Measurements from ENCODE around the gene VPS9D1. TPM values are rescaled to one million over a fixed set of nuclear protein-coding genes. Genes with fewer than 3 reads are reported as not detected.
"Not testable (repeated sequence)": the region's sequence is repeated elsewhere in the genome, so short reads cannot be mapped to it uniquely, and the experiment has no call there.

VPS9D1 gene
- total RNA-seq, 1 experiment from 2014 or later, result 4.7 TPM

DNA sequence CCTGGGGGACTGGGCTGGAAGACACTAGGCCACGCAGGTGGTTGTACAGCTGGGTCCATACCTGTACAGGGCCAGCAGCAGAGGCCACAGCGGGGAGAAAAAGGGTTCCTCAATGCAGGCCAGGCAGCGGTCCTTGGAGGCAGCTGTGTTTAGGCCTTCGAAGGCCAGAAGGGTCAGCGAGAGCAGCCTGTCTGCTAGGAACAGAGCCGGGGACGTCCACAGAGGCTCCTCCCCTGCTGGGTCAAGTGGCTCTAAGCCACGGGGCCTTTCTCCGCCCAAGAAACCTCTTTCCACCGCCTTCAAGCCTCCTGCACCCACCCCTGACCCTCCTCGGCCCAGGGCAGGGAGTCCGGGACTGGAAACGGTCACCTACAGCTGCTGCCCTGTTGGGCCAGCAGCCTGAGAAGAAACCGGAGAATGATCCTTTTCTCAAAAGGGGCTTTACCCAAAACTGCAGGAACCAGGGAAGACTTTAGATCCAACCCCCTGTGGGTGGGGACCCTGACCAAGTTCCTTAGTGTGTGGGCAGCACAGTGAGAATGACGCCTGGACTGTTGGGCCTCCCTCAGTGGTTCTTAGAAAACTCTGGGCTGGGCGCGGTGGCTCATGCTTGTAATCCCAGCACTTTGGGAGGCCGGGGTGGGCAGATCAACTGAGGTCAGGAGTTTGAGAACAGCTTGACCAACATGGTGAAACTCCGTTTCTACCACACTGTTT is 10.8 kb downstream of the VPS9D1 start:
- no peak for DNase-seq (ENCODE audit: low read depth)

- DNase-seq (ENCODE audit: low read depth), result no peak
Observed at GRCh38 chr16:89709166-89709565, 11.5 kb downstream of the VPS9D1 start.

GRCh38 chr16:89708481-89708931 is 12.2 kb downstream of the VPS9D1 start:
- DNase-seq (ENCODE audit: low read depth), result no peak

GRCh38 chr16:89707695-89708094 is 13.0 kb downstream of the VPS9D1 start:
- no peak for DNase-seq (ENCODE audit: low read depth)

DNA sequence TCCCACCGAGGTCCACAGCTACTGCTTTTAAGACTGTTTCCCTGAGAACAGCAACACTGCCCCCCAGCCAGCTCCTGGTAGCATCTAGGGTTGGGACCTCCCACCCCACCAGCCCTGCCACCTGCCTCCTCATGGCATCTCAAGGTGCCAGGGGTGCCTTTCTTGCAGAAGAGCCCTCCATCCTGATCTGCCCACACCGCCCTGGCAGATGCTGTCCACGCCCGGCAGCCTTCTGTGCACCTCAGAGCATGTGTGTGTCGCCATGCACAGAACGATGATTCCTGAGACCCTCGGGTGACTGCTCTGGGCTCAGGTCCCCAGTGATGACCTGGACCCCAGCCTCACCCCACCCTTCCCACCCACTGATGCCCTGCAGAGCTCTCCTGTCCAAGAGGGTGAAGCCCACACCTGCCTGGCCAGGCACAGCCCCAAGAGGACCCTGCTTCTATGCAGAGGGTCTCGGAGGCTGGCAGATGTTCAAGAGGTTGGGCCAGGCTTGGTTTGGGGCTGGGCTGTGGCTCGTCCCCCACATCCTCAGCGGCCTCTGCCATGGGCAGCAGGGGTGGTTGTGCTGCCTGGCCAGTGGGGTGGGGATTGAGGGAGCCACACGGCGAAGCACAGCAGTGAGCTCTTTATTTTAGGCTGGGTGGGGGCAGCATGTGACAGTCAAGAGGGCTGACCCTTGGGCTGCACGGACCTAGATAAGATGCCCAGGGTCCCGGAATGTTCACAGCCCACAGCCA is 14.0 kb downstream of the VPS9D1 start:
- no peak for DNase-seq (ENCODE audit: low read depth)

DNA sequence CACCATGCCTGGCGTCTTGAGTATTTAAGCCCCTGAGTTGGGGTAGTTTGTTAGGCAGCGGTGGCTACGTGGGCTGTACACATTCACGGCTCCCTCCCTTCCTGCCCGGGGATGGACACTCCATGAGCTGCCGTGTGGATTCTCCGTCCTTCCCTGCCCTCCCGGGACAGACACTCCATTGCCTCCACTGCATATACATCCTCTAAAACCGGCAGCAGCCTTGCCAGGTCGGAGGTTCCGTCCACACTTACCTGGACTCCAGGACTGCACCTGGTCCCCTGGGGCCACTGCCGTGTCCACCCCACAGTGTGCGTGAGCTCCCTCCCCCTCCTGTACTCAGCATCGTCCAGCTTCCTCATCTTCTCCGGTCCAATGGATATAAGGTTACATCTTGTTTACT is 15.7 kb downstream of the VPS9D1 start:
- DNase-seq (ENCODE audit: low read depth), result no peak

GRCh38 chr16:89704281-89704680 is 16.4 kb downstream of the VPS9D1 start:
- no peak for DNase-seq (ENCODE audit: low read depth)

DNA sequence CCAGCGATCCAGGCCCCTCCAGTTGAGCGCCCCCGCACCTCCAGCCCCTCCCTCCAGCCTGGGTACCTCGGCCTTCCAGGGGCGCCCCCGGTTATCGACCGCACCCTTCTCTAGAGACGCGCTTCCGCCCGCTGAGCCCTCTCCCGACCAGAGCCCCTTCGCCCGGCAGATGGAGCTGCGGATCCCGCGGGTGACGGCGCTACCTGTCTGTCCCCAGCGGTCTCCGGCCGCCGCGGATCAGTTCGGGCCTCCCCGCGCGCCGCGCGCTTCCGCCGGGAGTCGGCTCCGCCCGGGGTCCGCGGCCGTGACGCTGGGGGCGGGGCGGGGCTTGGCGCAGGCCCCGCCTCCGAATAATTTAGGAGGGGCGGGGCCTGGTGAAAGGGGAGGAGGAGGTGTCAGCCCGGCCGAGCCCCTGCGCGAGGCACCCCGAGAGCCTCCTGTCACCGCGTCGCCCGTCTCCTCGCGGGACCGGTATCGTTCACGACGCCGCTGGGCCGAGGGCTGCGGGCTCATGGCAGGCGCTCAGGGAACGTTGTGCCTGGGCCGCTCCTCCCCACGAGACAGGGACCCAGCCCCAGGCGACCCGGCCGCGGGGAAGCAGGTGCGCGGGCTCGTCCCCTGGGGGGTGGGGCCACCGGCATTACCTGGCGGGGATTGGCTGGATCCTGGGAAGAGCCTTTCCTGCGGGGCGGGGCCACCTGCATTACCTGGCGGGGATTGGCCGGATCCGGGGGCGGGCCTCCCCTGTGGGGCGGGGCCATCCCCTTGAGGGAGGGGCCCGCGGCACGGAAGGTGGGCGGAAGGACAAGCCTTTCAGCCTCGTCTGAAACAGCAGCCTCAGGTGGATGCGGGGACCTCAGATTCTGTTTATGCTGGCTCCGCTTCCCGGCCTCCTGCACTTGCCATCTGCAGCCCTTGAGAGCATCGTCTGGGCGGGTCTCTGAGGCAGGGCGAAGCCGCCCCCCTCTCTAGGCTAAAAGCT is 19.0 kb downstream of the VPS9D1 start, which contains the start of gene SPATA2L:
SPATA2L (minus strand) TSS at position 281 of the 982 bp plus-strand sequence. CDS start 473 bp downstream, outside the sequence.
- DNase-seq (ENCODE audit: low read depth), result peak; percentile 93

- peak; percentile 64 for DNase-seq (ENCODE audit: low read depth)
Observed at GRCh38 chr16:89700649-89701424, 19.9 kb downstream of the VPS9D1 start.

DNA sequence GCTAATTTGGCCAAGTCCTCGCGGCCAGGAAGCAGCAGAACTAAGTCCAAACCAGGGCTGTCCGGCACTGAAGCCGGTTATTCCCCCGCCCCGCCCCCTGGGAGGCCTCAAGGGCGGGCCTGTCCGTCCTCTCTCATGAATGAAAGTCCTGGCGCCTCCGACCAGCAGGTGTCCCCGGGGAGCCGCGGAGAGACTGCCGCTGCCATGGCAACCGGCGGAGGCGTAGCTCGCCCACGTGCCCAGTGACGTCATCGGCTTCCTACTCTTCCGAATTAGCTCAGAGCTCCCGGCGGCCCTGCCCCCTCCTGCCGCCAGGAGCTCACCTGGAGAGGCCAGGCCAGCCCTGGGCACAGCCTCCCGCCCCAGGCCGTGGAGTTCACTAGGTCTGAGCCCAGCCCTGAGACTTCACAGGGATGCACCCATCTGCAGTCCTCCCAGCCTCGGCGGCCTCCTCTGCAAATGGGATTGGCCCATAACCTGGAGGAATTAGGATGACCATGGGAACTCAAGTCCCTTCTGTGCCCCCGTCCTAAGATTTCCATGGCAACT is 20.5 kb downstream of the VPS9D1 start:
- peak; percentile 98 for DNase-seq (ENCODE audit: low read depth)

GRCh38 chr16:89699629-89700099 is 21.0 kb downstream of the VPS9D1 start:
- DNase-seq (ENCODE audit: low read depth), result not testable (repeated sequence)

DNA sequence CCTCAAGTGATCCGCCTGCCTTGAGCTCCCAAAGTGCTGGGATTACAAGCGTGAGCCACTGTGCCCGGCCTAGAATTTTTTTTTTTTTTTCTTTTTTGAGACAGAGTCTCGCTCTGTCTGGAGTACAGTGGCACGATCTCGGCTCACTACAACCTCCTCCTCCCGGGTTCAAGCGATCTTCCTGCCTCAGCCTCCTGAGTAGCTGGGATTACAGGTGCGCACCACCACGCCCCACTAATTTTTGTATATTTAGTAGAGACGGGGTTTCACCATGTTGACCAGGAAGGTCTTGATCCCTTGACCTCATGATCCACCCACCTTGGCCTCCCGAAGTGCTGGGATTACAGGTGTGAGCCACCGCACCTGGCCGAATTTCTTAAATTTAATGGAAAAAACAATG is 22.0 kb downstream of the VPS9D1 start:
- not testable (repeated sequence) for DNase-seq (ENCODE audit: low read depth)

- DNase-seq (ENCODE audit: low read depth), result no peak
Observed at GRCh38 chr16:89697616-89698331, 22.9 kb downstream of the VPS9D1 start.

DNA sequence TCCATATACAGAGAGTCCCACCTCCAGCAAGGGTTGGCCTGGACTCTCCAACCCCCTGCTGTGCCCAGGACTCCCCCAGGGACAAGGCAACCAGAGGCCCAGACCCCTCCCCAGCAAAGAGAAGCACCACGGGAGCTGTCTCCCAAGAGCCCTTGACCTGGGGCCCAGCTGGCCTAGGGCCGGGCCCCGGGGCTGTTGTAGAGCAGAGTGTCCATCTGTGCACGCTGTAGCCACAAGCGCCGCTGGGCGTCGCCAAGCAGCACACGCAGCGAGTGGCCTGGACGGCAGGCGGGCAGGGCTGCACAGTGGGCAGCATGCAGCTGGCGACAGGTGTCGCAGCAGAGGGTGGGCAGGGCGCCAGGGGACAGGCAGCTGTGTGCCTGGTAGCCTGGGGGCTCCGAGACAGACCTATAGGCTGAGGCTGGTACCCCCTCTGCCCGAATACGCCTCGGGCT is 23.5 kb downstream of the VPS9D1 start:
- no peak for DNase-seq (ENCODE audit: low read depth)

DNA sequence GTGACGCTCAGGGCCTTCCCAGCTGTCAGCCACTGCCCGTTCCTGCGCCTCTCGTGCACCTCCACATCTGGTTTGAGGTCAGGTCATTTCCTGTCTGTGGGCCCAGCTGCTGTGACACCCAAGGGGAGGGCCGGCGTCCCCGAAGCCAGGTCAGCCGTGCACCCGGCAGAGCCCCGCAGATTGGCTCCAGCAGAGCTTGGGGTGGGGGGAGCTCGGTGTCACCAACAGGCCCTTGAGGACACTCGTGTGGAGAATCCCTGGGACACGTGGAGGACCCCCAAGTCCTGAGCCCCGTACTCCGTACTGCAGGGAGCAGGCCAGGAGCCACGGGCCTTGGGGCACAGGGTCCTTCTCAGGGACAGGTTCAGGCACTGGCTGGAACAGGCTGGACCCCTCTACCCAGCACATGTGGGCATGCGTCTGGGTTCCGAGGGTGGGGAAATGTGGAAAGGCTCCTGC is 24.0 kb downstream of the VPS9D1 start:
- DNase-seq (ENCODE audit: low read depth), result no peak

DNA sequence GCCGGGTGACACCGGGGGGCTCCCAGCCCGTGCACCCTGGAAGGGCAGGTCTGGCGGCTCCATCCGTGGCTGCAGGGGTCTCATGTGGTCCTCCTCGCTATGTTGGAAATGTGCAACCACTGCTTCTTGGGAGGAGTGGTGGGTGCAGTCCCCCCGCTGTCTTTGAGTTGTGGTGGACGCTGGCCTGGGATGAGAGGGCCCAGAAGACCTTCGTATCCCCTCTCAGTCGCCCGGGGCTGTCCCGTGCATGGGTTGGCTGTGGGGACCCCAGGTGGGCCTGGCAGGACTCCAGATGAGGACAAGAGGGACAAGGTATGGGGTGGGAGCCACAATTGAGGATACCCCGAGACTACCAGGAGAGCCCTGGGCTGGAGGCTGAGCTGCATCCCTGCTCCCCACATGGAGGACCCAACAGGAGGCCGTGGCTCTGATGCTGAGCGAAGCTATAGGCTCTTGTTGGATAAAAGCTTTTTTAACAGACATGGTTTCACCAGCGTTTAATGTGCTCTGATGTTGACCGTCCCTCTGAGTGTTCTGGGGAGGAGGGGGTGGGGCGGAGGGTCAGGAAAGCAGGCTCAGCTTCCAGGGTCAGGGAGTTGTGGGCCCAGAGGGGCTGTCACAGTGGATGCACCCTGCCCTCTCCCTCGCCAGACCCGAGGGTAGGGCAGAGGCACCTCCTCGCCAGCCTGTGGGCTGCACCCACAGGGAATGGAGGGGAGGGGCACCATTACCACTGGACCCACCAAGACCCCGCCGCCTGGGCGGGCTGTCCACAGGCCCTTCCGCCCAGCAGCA is 24.6 kb downstream of the VPS9D1 start:
- DNase-seq (ENCODE audit: low read depth), result no peak

DNA sequence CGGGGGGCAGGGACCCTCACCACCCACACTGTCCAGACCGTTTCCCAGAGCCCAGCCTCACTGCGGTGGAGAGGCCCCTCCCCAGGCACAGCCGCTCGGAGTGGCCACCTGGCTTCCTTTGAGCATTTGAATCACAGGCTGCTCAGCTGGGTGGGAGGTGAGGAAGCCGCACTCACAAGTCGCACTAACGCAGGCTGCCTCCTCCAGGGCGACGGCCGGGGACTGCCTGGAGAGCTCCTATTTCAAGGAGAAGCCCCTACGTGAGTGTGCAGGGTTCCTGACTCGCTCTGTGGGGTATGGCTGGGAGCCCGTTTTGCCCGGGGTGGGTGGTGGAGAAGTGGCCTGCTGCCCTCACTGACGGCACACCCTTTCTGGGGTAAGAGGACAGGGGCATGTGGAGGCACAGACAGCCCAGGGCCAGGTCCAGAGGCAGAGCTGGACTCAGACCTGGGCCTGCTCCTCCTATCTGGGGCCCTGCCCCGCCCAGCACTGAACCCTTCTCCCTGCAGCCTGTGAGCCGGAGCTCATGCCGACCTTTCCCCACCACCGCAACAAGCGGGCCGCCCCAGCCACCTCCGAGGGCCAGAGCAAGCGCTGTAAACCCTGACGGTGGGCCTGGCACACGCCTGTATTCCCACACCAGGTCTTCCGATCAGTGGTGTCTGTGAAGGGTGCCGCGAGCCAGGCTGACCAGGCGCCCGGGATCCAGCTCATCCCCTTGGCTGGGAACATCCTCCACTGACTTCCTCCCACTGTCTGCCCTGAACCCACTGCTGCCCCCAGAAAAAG is 25.4 kb downstream of the VPS9D1 start:
- DNase-seq (ENCODE audit: low read depth), result no peak

GRCh38 chr16:89694784-89695085 is 26.0 kb downstream of the VPS9D1 start:
- DNase-seq (ENCODE audit: low read depth), result not testable (repeated sequence)

All from Daoy (cell line).